B cell (primary cell): ENCODE results near the gene ALDH3B1. TPM values are rescaled to one million over a fixed set of nuclear protein-coding genes. Genes with fewer than 3 reads are reported as not detected.

ENCODE experiments used
- ATAC-seq: fragments of 200-7000 bp; cut with Tn5 transposase; one replicate; pipeline ENCODE4 v1.10.0; 2021; ENCODE audit warnings: low read depth, mild to moderate bottlenecking, moderate number of reproducible peaks, moderate library complexity
- CTCF ChIA-PET: fragments of 350-600 bp; sonication (Branson Sonifier 250); formaldehyde crosslinking; loops from one replicate; lab custom pipeline; 2021; ENCODE audit warnings: antibody characterized with exemption, inconsistent platforms; lab: Charles Lee
- POLR2A ChIA-PET: fragments of 350-600 bp; sonication (Branson Sonifier 250); formaldehyde crosslinking; loops from one replicate; lab custom pipeline; 2021; ENCODE audit warnings: antibody characterized with exemption; lab: Charles Lee
- DNase-seq: peaks from one replicate; pipeline ENCODE4 v3.0.0; 2013
- H2AFZ ChIP-seq: 2 replicates; pipeline ENCODE4 v1.6.1; 2012; ENCODE audit warnings: mild to moderate bottlenecking, low read depth, low read length; ENCODE audit not compliant: insufficient read depth, poor library complexity, severe bottlenecking
- H3K27ac ChIP-seq, 2 donors: 1 replicate in 1 of 2; 2 replicates in 1 of 2; pipeline ENCODE4 v1.5.1; 2012 to 2013; ENCODE audit warnings: low read length in 2 of 2, mild to moderate bottlenecking in 2 of 2, moderate library complexity in 1 of 2
- H3K27me3 ChIP-seq, 4 experiments: fragments of 200-600 bp in 1 of 4; sonication (generic) in 1 of 4; replicated peaks in 1 of 4; 1 replicate in 2 of 4; 2 replicates in 2 of 4; pipeline versions ENCODE4 v1.6.1 to v1.7.0; 2013 to 2016; ENCODE audit warnings: low read length in 3 of 4, mild to moderate bottlenecking in 2 of 4, mixed read lengths in 1 of 4, moderate library complexity in 1 of 4; ENCODE audit not compliant: insufficient read depth in 4 of 4, control insufficient read depth in 3 of 4; ENCODE audit errors: control extremely low read depth in 1 of 4
- H3K36me3 ChIP-seq, 2 experiments: replicated peaks in 1 of 2; 1 replicate in 1 of 2; 2 replicates in 1 of 2; pipeline versions ENCODE4 v1.6.1 to v1.7.1; 2013; ENCODE audit warnings: low read length in 1 of 2; ENCODE audit not compliant: insufficient read depth in 2 of 2, control insufficient read depth in 1 of 2; ENCODE audit errors: control extremely low read depth in 1 of 2, extremely low read depth in 1 of 2
- H3K4me1 ChIP-seq, 2 donors: fragments of 200-600 bp in 1 of 2; sonication (generic) in 1 of 2; 1 replicate in 1 of 2; 2 replicates in 1 of 2; pipeline versions ENCODE4 v1.5.1 to v1.6.1; 2013 to 2017; ENCODE audit warnings: low read length in 2 of 2; ENCODE audit not compliant: control insufficient read depth in 2 of 2, insufficient read depth in 2 of 2
- H3K4me2 ChIP-seq: replicated peaks from 2 replicates; pipeline ENCODE3; 2012; ENCODE audit warnings: mild to moderate bottlenecking, low read depth, low read length; ENCODE audit not compliant: poor library complexity, severe bottlenecking
- H3K4me3 ChIP-seq, 5 experiments: fragments of 200-600 bp in 1 of 5; sonication (generic) in 1 of 5; 1 replicate in 3 of 5; 2 replicates in 2 of 5; pipeline versions ENCODE4 v1.5.1 to v1.7.0; 2011 to 2016; ENCODE audit warnings: low read length in 4 of 5, mild to moderate bottlenecking in 4 of 5, low read depth in 2 of 5, control low read depth in 1 of 5, moderate library complexity in 1 of 5; ENCODE audit not compliant: insufficient read depth in 1 of 5; ENCODE audit errors: control extremely low read depth in 1 of 5, extremely low read depth in 1 of 5
- H3K79me2 ChIP-seq: fragments of 200-600 bp; sonication (generic); one replicate; pipeline ENCODE4 v1.6.0; 2016; ENCODE audit warnings: low read length; ENCODE audit not compliant: control insufficient read depth, insufficient read depth
- H3K9ac ChIP-seq: fragments of 200-600 bp; sonication (generic); 2 replicates; pipeline ENCODE4 v1.6.1; 2017; ENCODE audit warnings: mild to moderate bottlenecking, low read length, moderate library complexity
- H3K9me3 ChIP-seq, 3 donors: one replicate each; pipeline versions ENCODE4 v1.6.1 to v1.7.1; 2013; ENCODE audit warnings: low read length in 2 of 3; ENCODE audit not compliant: control insufficient read depth in 2 of 3, insufficient read depth in 1 of 3; ENCODE audit errors: control extremely low read depth in 1 of 3
- H4K20me1 ChIP-seq: 2 replicates; pipeline ENCODE4 v1.6.0; 2012; ENCODE audit warnings: mild to moderate bottlenecking, low read length; ENCODE audit not compliant: insufficient read depth, control insufficient read depth, poor library complexity, severe bottlenecking
- H3K27ac Mint-ChIP-seq: one replicate; pipeline ENCODE4 v1.8.0; 2021; ENCODE audit warnings: mixed read lengths
- H3K27me3 Mint-ChIP-seq: one replicate; pipeline ENCODE4 v1.8.0; 2021; ENCODE audit warnings: mixed read lengths
- H3K4me1 Mint-ChIP-seq: one replicate; pipeline ENCODE4 v1.8.0; 2021; ENCODE audit warnings: mixed read lengths
- H3K4me3 Mint-ChIP-seq: one replicate; pipeline ENCODE4 v1.8.0; 2021; ENCODE audit warnings: mixed read lengths
- H3K9me3 Mint-ChIP-seq: one replicate; pipeline ENCODE4 v1.8.0; 2022; ENCODE audit warnings: mixed read lengths; ENCODE audit not compliant: insufficient read depth
- CTCF ChIP-seq: fragments of 200-600 bp; IDR thresholded peaks from one replicate; pipeline ENCODE4 v1.8.0; 2022; ENCODE audit warnings: antibody characterized with exemption, mild to moderate bottlenecking
- EZH2 ChIP-seq: IDR thresholded peaks from 2 replicates; pipeline ENCODE4 v1.6.1; 2012; ENCODE audit warnings: borderline replicate concordance, low read depth, mild to moderate bottlenecking, moderate library complexity, low read length; ENCODE audit not compliant: insufficient read depth, poor library complexity, severe bottlenecking
- WGBS: methylation state at CpG from one replicate; pipeline ENCODE4 v1.1.5; 2013; ENCODE audit warnings: missing lambda C conversion rate; ENCODE audit not compliant: insufficient coverage; 5-methylcytosine and 5-hydroxymethylcytosine counted together
- intact Hi-C: fragments of 100-400 bp; cut with micrococcal nuclease; formaldehyde crosslinking; loops from one replicate; pipeline ENCODE4 v1.10.0; 2022
- polyA plus RNA-seq: library from polyadenylated mRNA; depleted of rRNA; stranded (reverse); fragments of >200 nt; gene quantifications from 2 replicates; pipeline ENCODE4 v1.2.3, GENCODE V29; 2012
- total RNA-seq, 2 donors: library from RNA; stranded (reverse); fragments of 120-200 nt in 1 of 2; gene quantifications; 1 replicate in 1 of 2; 2 replicates in 1 of 2; pipeline versions ENCODE4 v1.2.3 to v1.2.4, GENCODE V29; 2013 to 2022

Gene ALDH3B1
- total and polyA plus RNA-seq, 2 donors (not counting 1 experiment from before 2014, with no cell fraction given): 0.81 TPM

GRCh38 chr11:68049509-68050370 lies 39.6 kb downstream of the ALDH3B1 start:
- Mint-ChIP-seq H3K27ac (no peak overlapping the region), H3K4me1 (no peaks in the 10 kb centered on the region), H3K9me3 (no peaks in the 10 kb centered on the region), H3K4me3 (no peak overlapping the region), H3K27me3 (no peaks in the 10 kb centered on the region)
- Histone ChIP-seq H3K9ac (no peak overlapping the region), H3K27ac (no peak overlapping the region), H3K4me1 (no peaks in the 10 kb centered on the region), H3K9me3 (no peaks in the 10 kb centered on the region), H2AFZ (no peak overlapping the region), H3K4me2 (no peak overlapping the region), H3K4me3 (no peak overlapping the region), H4K20me1 (no peaks in the 10 kb centered on the region), H3K79me2 (no peaks in the 10 kb centered on the region), H3K36me3 (peaks cover 0 to 58% of the 10 kb centered on the region in 2 experiments), H3K27me3 (no peaks in the 10 kb centered on the region)
- WGBS: 96% methylated on average over 40 of the region's 40 CpGs
- POLR2A ChIA-PET: no interaction called here
- DNase-seq (no peak), ATAC-seq (no peak)
- TF ChIP-seq CTCF (no peak), EZH2 (no peak)
- CTCF ChIA-PET: no interaction called here
- intact Hi-C loops: no loop called here

GRCh38 chr11:68050371-68050841 lies 40.3 kb downstream of the ALDH3B1 start:
- no peaks in the 10 kb centered on the region for H3K9me3 Mint-ChIP-seq
- intact Hi-C loops: no loop called here
- Histone ChIP-seq H3K9ac (no peak overlapping the region), H3K27me3 (no peaks in the 10 kb centered on the region), H3K4me3 (no peak overlapping the region), H3K9me3 (no peaks in the 10 kb centered on the region), H4K20me1 (no peaks in the 10 kb centered on the region), H2AFZ (no peak overlapping the region), H3K4me1 (no peaks in the 10 kb centered on the region), H3K36me3 (peaks cover 0 to 54% of the 10 kb centered on the region in 2 experiments), H3K4me2 (no peak overlapping the region), H3K27ac (no peak overlapping the region), H3K79me2 (no peaks in the 10 kb centered on the region)
- no peak for ATAC-seq
- ChIA-PET POLR2A (no interaction called here), CTCF (no interaction called here)
- no peak for DNase-seq
- H3K27me3 Mint-ChIP-seq: no peaks in the 10 kb centered on the region
- WGBS: 95% methylated on average over 17 of the region's 18 CpGs
- no peak overlapping the region for H3K27ac Mint-ChIP-seq
- H3K4me1 Mint-ChIP-seq: no peaks in the 10 kb centered on the region
- TF ChIP-seq CTCF (no peak), EZH2 (no peak)
- H3K4me3 Mint-ChIP-seq: no peak overlapping the region
